Right atrium auricular region (tissue), 2 donors: ENCODE data around the gene RPTOR. TPM values are rescaled to one million over a fixed set of nuclear protein-coding genes. Genes with fewer than 3 reads are reported as not detected.
"Not testable (repeated sequence)": the region's sequence is repeated elsewhere in the genome, so short reads cannot be mapped to it uniquely, and the experiment has no call there.

Experiments used
- DNase-seq: peaks from one replicate; pipeline ENCODE4 v3.0.0-alpha.2; 2019; ENCODE audit warnings: low spot score
- H3K27ac ChIP-seq, 2 donors: fragments of 200-600 bp; sonication (generic); 1 replicate in 1 of 2; 2 replicates in 1 of 2; pipeline ENCODE4 v1.5.1; 2016 to 2019
- H3K27me3 ChIP-seq, 2 donors: fragments of 200-600 bp; sonication (generic); one replicate each; pipeline versions ENCODE4 v1.5.1 to v1.6.0; 2017 to 2019
- H3K36me3 ChIP-seq: fragments of 200-600 bp; sonication (generic); one replicate; pipeline ENCODE4 v1.5.1; 2016
- H3K4me1 ChIP-seq, 2 donors: fragments of 200-600 bp; sonication (generic); one replicate each; pipeline versions ENCODE4 v1.5.1 to v1.6.0; 2017 to 2019
- H3K4me3 ChIP-seq, 2 donors: fragments of 200-600 bp; sonication (generic); 1 replicate in 1 of 2; 2 replicates in 1 of 2; pipeline ENCODE4 v1.5.1; 2017 to 2019; ENCODE audit warnings: mild to moderate bottlenecking in 1 of 2, moderate library complexity in 1 of 2
- H3K9me3 ChIP-seq, 2 donors: fragments of 200-600 bp; sonication (generic); one replicate each; pipeline ENCODE4 v1.5.1; 2019
- CTCF ChIP-seq, 2 donors: fragments of 200-600 bp; sonication (generic); IDR thresholded peaks; one replicate each; pipeline ENCODE4 v1.5.1; 2019; ENCODE audit warnings: antibody characterized with exemption in 2 of 2
- total RNA-seq, 2 donors: library from RNA; depleted of rRNA; stranded (reverse); fragments of >200 nt; gene quantifications; one replicate each; pipeline ENCODE4 v1.1.0, GENCODE V29; 2016

RPTOR gene
- total RNA-seq, 2 donors from 2014 or later: 19.9 to 22.6 TPM

- Histone ChIP-seq H3K4me1 (peaks cover 0 to 21% of the 10 kb centered on the region in 2 donors), H3K27ac (no peak overlapping the region), H3K4me3 (no peak overlapping the region), H3K27me3 (no peaks in the 10 kb centered on the region), H3K36me3 (no peaks in the 10 kb centered on the region), H3K9me3 (no peaks in the 10 kb centered on the region)
- no peak for DNase-seq
- no peak for TF ChIP-seq CTCF (IDR thresholded peaks at IDR 0.05)
Observed at GRCh38 chr17:80796430-80796861, 251.8 kb downstream of the RPTOR start.

- H3K36me3 ChIP-seq, H3K4me3 ChIP-seq, H3K9me3 ChIP-seq, DNase-seq, H3K27ac ChIP-seq, H3K27me3 ChIP-seq: not testable (repeated sequence)
- H3K4me1 ChIP-seq: peaks cover 0 to 15% of the 10 kb centered on the region in 2 donors
Observed at GRCh38 chr17:80797222-80797621, 252.6 kb downstream of the RPTOR start.

- H3K27ac ChIP-seq: no peak overlapping the region
- peaks cover 0 to 12% of the 10 kb centered on the region in 2 donors for H3K4me1 ChIP-seq
- H3K9me3 ChIP-seq: no peaks in the 10 kb centered on the region
- H3K27me3 ChIP-seq: no peaks in the 10 kb centered on the region
- TF ChIP-seq CTCF (IDR thresholded peaks at IDR 0.05): no peak
- no peak for DNase-seq
- H3K4me3 ChIP-seq: no peak overlapping the region
- H3K36me3 ChIP-seq: no peaks in the 10 kb centered on the region
Observed at GRCh38 chr17:80797741-80798594, 253.3 kb downstream of the RPTOR start.

GRCh38 chr17:80798595-80799537 is 254.2 kb downstream of the RPTOR start:
- no peaks in the 10 kb centered on the region for H3K9me3 ChIP-seq
- no peaks in the 10 kb centered on the region for H3K27me3 ChIP-seq
- DNase-seq: no peak
- H3K27ac ChIP-seq: no peak overlapping the region
- H3K4me1 ChIP-seq: peaks cover 0 to 12% of the 10 kb centered on the region in 2 donors
- no peak for TF ChIP-seq CTCF (IDR thresholded peaks at IDR 0.05)
- no peaks in the 10 kb centered on the region for H3K36me3 ChIP-seq
- no peak overlapping the region for H3K4me3 ChIP-seq

GRCh38 chr17:80799538-80800480 is 255.2 kb downstream of the RPTOR start:
- no peak overlapping the region for H3K4me3 ChIP-seq
- H3K36me3 ChIP-seq: no peaks in the 10 kb centered on the region
- no peaks in the 10 kb centered on the region for H3K9me3 ChIP-seq
- no peak for DNase-seq
- H3K27me3 ChIP-seq: no peaks in the 10 kb centered on the region
- H3K27ac ChIP-seq: no peak overlapping the region
- peaks cover 0 to 12% of the 10 kb centered on the region in 2 donors for H3K4me1 ChIP-seq
- TF ChIP-seq CTCF (IDR thresholded peaks at IDR 0.05): no peak
